ENCODE data around the gene FOXB1.
A peak's percentile ranks its signal among the peaks of the same experiment; 100 is the strongest.

FOXB1 gene

GRCh38 chr15:59999612-60000112 lies 4.4 kb upstream of the FOXB1 start:
- DNase-seq, result no peak

GRCh38 chr15:60000113-60000823 lies 3.8 kb upstream of the FOXB1 start:
- no peak for DNase-seq

- no peak for DNase-seq
These were observed 3.1 kb upstream of the FOXB1 start for GRCh38 chr15:60000824-60001609.

DNA sequence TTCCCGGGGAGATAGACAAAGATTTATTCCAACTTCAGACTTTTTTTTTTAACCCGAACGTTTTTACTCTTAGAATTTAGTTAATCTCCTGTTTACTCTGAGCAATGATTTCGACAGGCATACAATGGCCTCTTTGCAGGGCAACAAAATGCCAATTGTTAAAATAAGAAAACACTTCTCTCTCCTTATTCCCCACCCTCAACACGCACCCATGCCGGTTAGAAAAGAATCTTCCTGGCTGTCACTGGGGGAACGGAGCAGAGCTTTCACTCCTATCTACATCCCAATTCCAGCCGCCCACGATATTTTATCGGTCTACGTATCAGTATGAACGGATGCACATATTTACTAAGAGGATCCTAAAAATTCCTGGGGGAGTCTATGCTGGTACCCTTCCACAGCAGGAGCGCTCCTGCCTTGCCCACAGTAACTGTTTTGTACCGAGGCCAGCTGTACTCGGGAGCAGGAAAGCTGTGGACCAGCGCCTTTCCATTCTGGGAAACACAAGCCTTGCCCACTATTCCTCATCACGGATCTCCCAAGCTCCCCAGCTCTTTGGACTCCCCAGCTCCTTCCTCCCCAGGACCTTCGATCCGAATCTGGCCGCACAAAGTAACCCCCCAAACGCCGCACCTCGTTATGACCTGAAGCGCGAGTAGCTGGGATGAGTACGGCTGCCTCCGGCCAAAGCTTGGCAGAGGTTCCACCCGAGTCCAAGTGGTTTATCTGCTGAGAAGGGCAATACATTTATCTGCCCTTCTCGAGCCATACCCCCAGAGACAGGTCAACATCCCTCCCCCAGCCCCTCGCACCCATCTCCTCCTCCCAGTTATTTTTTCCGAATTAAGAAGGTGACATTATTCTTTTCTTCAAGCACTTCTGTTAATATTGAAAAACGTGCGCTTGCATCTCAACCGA lies 2.2 kb upstream of the FOXB1 start:
- DNase-seq, result no peak

GRCh38 chr15:60002528-60003218 lies 1.4 kb upstream of the FOXB1 start:
- no peak for DNase-seq

DNA sequence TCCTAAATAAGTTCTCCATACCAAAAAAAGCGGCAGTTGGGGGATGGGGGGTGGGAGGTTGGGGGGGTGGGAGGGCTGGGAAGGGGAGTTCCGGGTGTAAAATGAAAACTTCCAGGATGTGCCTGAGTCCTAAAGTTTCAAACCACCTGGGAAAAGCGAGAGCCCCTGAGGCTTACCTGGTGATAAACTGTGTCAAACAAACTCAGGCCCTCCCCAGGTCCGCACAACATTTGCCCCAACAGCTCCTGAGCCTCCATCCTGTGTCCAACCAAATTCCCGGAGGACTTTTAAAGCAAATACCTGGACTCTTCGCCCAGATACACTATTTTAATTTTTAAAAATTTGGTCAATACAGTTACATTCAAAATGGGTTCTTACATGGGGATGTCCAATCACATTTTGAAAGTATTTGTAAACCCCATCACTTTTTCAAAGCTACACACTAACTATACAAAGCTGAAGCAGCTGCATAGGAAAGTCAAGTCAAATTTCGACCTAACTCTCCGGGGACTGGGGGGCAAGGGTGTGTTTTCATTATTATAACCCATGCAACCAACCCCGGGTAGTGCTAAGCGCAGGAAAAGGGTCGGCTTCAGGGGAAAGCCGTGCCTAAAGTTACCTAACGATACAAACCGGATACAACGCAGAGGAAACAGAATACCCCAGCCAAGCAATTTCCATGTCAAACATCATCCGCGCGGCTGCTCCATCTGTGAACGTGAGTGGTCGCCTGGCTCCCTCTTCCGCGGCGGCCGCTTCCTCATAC lies 685 bp upstream of the FOXB1 start:
- no peak for DNase-seq

DNA sequence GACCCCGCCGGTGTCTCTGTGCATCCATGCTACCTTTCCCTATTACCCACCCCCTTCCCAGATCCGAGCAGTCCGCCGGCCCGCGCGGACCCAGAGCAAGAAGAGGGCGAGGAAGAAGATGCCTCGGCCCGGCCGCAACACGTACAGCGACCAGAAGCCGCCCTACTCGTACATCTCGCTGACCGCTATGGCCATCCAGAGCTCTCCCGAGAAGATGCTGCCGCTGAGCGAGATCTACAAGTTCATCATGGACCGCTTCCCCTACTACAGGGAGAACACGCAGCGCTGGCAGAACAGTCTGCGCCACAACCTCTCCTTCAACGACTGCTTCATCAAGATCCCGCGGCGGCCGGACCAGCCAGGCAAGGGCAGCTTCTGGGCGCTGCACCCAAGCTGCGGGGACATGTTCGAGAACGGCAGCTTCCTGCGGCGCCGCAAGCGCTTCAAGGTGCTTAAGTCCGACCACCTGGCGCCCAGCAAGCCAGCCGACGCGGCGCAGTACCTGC lies 788 bp downstream of the FOXB1 start:
- DNase-seq, result no peak

DNA sequence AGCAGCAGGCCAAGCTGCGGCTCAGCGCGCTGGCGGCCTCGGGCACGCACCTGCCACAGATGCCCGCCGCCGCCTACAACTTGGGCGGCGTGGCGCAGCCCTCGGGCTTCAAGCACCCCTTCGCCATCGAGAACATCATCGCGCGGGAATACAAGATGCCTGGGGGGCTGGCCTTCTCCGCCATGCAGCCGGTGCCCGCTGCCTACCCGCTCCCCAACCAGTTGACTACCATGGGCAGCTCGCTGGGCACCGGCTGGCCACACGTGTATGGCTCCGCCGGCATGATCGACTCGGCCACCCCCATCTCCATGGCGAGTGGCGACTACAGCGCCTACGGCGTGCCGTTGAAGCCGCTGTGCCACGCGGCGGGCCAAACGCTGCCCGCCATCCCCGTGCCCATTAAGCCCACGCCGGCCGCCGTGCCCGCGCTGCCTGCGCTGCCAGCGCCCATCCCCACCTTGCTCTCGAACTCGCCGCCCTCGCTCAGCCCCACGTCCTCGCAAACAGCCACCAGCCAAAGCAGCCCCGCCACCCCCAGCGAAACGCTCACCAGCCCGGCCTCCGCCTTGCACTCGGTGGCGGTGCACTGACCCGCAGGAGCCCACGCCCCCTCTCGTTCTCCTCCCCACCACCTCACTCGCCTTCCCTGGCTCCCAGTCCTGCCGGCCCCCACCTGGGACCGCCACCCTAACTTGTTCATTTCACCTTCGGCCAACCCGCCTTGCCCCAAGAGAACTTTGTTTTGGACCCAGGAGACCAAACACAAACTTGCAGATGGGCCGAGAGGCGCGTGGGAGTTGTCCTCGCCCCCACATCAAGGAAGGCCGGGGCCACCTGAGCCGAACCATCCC lies 1.5 kb downstream of the FOXB1 start:
- no peak for DNase-seq

DNA sequence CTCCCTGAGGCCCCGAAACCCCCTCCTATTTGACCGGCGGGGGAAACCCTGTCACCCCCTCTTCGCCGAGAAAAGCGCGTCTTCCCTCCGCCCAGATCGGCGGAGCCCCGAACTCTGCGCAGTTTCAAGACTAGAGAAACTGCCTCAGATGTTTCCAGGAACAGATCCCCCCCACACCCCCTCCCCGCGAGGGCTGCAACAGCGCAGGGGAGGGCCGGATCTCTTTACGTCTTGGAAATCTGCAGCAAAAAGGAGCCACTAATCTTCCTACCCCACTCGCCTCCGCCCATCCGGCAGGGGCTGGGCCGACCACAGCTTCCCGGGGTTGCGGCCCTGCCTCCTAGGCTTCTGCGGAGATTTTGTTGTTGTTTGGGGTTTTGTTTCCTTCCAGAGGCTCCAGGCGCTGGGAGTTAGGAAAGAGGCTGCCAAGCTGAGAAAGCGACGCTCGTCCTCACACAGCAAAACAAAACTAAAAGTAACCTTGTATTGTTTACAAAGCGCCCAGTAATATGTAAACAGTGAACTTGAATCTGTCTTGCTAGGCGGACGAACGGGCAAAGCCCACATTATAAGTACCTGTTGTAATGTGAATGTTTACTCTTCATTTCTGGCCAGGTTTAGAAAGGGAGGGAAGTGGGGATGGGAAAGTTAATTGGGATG lies 2.2 kb downstream of the FOXB1 start:
- DNase-seq, result peak; percentile 35

DNA sequence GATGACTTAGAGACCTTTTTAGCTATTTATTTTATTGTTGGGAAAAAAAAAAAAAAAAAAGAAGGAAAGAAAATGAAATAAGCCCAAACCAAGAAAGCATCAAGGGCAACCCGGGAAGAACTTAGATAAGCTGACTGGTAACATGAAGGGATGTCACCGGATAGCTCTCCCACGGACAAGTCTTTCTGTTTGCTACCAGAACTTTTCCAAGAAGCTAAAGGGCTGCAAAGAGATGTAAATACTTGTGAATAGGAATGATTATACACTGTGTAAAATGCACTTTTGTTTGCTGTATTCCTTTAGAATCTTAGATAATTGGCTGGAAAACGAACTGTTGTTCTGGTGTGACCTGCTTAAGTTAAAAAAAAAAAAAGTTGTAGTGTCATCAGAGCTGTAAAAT lies 2.8 kb downstream of the FOXB1 start:
- no peak for DNase-seq

- DNase-seq, result no peak
These were observed 5.2 kb downstream of the FOXB1 start for GRCh38 chr15:60009124-60009960.

- no peak for DNase-seq
These were observed 6.0 kb downstream of the FOXB1 start for GRCh38 chr15:60009980-60010732.

DNA sequence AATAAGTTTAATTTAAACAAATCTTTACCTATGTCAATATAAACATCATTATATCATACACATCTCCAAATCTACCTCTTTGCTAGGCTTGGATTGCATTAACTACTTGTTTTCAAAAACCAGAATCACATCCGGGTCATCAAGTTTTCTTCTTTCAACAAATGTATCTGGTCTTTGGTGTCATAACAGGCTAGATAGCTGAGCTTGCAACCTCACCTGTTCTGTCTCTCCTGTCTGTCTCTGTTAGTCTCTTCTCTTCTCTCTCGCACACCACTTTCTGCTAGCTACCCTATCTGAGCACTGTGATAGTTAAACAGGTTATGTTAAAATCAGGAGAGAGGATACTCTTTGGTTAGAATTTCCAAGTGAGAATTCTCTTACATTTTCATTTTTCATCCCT lies 6.7 kb downstream of the FOXB1 start:
- DNase-seq, result no peak

DNA sequence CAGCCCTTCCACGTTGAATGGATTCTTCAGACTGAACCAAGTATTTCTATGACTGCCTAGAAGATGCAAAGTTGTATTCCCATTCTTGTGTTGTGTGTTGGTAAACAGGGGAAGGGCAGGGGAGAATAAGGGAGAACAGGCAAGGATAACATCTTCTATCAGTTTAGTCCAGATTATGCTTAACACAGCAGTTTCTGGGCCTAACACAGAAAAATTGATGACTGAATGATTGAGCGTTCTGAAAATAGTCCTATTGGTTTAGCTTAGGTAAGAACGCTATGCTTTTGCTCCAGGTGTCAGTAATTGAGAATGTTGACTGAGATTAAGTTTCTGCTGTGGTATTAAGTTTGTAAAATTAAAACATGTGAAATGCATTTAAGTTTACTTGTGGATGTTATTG lies 8.6 kb downstream of the FOXB1 start:
- DNase-seq, result no peak

DNA sequence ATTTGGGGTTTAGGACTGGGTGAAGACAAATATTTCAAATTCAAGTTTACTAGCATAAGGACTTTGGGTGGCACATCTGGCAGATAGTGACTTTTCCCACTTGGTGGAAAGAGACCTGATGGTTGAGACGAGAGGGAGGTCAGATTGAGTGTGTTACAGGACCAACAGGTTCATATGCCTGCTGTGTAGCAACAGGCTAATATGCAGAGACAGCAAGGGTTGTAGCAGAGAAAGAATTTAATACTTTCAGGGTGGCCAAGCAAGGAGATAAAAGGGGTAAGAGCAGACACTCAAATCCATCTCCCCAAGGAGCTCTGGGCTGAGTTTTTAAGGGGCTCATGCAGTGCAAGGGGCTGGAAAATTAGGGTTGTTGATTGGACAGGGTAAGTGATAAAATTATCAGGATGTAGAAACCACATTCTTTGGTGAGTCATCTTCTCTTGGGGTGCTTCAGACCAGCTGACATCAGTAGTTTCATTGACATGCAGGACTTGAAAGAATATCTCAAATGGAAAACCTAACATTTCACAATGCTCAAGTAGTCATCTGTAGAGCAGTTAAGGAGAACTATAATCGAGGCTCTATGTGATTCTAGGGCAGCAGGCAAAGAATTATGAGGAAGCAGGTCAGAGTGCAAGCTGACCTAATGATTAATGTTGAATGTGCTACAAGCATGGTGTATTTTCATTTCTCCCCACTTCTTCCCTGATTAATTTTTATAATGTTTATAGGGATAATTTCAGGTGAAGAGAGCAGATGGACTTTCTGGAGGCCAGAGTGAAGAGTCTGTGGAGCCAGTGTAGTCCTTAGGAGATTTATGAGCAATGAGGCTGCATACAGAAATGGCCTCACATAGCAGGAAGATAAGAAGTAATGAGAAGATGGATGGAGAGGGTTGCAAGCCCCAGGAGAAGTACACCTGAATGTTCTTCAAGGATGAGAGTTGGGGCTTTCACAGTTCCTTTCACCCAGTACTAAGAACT lies 13.7 kb downstream of the FOXB1 start:
- DNase-seq, result peak; percentile 61

DNA sequence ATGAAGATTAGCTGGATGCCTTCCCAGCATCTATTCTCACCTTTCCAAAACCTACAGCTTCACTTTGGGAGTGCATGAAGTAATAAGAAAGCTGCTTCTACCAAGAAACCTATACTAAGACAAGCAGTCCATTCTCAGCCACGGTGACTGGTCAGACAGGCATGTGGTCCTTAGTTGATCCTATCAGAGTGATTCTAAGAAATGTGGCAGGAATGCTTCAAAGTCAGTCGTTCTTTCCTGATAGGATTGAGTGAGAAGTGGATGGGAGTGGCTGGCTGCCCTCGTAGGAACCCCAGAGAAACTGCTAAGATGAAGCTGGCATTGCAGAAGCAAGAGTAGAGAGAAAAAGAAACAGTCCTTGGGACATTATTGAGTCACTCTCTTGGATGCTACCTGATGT lies 16.6 kb downstream of the FOXB1 start:
- peak; percentile 31 for DNase-seq
